T-helper 1 cell (primary cell): Measurements from ENCODE around the gene PPARG.
"Not testable (repeated sequence)": the region's sequence is repeated elsewhere in the genome, so short reads cannot be mapped to it uniquely, and the experiment has no call there.

Experiments
- DNase-seq, 5 donors: peaks; one replicate each; pipeline ENCODE4 v3.0.0-alpha.2; 2012 to 2020

PPARG gene

GRCh38 chr3:12381199-12381598 is 92.3 kb downstream of the PPARG start:
- no peak for DNase-seq

DNA sequence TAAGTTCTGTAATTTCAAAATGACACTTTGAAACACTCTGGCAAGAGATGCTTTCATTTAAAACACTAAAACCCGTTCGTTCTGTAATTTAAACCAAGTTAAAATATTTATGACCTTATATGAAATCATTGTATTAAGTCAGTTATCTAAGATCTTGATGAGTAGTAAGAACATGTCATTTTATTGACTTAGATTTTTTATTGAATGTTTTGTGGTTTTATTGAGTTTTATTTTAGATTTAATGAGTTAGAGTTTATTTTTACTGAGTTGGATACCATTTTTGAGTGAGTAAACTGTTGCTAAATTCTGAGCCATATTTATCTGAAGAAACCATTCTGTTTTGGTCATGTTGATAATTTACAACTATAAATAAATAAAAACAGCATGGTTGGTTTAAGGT is 94.3 kb downstream of the PPARG start:
- DNase-seq: no peak

DNA sequence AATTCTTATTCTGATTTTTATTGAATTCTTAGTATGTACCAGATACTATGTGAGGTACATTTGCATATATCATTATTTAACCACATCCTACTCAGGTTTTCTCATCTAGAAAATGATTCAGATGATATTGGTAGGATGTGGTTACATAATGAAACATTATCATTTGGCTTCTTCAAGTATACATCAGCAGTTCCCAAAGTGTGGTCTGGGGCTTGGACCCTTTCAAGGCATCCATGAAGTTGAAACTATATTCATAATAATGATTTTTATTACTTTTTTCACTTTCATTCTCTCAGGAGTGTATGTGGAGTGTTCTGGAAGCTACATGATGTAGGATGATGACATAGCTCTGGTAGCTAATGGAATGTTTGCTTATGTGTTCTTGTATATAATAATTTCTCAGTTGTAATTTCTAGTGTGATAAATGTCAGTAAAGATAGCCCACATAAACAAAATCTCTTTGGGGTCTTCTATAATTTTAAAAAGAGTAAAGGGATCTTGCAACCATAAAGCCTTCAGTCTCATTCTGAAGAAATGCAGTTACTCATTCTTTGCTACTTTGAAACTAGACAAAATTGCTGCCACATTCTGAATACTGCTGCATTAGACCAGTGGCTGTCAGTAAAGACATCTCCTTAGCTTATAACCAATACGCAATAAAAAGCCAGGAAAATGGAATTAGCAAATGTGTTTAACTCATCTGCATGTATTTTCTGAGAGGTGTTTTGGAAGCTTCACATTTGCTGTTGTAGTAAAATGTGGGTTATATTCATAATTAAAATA is 95.8 kb downstream of the PPARG start:
- DNase-seq: peak in 1 of 5 donors; percentile 45

- not testable (repeated sequence) for DNase-seq
Observed at GRCh38 chr3:12386514-12387291, 97.8 kb downstream of the PPARG start.

- no peak for DNase-seq
Observed at GRCh38 chr3:12388185-12388584, 99.3 kb downstream of the PPARG start.

DNA sequence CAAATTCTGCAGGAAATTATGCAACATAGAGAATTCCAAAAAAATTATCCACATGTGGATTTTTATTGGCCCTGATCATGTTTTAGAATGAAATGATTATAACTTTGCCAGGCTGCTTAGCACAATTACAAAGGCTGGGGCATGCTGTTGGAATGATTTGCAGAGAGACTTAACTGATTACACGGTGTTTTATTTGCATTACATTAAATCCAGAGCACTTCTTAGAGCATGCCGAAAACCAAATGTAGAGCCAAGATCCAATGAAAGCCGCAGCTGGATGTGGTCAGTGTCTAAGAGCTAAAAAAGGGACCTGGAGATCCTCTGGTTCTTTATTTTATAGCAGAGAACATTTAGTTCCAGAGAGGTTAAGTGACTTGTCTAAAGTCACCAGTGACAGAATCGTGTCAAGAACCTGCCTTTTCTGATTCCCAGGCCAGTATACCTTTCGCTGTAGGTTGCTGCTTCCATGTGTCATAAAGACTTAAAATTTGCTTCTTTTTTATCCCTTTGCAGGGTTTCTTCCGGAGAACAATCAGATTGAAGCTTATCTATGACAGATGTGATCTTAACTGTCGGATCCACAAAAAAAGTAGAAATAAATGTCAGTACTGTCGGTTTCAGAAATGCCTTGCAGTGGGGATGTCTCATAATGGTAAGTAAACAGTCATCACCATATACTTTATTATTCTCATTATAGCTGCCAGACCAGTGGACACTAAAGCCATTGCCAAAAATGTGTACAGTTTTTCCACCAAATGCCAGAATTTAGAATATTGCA is 103.4 kb downstream of the PPARG start:
- DNase-seq: no peak

GRCh38 chr3:12393894-12394293 is 105.0 kb downstream of the PPARG start:
- peak in 1 of 5 donors; percentile 9 for DNase-seq

- DNase-seq: no peak
Observed at GRCh38 chr3:12394569-12395271, 105.8 kb downstream of the PPARG start.

DNA sequence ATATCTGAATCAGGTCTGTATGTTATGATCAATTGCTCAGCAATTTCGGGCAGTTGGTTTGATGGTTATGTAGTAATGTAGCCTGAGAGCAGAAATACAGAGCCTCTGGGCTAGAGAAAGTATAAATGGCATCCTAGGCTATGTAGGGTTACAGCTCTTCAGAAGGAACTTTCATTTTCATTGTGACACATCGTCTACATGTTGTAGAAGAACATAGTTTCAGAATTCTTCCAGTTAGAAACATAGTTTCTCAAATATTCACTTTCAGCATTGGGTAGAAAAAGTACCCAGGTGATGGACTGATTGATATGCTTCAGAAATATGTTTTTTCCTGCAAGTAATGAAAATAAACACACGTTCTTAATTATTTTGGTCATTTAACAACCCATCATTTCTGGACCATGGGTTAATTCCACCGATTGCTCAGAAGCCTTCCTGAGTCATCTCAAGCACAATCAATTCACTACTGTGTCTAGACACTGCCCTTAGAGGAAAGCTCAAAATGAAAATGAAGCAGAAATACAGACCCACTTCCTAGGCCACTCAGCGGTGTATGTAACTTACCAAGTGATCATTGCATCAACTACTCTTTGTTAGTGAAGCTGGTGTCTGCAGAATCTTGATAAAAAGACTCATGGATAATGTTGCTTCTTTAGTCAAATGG is 106.6 kb downstream of the PPARG start:
- peak in 1 of 5 donors; percentile 81 for DNase-seq

DNA sequence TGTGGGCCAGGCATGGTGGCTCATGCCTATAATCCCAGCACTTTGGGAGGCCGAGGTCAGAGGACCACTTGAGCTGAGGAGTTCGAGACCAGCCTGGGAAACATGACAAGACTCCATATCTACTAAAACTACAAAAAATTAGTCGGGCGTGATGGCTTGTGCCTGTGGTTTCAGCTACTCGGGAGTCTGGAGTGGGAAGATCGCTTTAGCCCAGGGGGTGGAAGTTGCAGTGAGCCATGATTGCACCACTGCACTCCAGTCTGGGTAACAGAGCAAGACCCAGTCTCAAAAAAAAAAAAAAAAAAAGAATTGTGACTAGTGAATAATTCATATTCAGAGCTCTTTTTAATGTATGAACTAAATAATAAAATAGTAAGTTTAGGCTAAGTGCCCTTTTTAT is 107.6 kb downstream of the PPARG start:
- no peak for DNase-seq

- no peak for DNase-seq
Observed at GRCh38 chr3:12399226-12399625, 110.4 kb downstream of the PPARG start.

GRCh38 chr3:12400616-12401194 is 111.8 kb downstream of the PPARG start:
- DNase-seq: no peak

GRCh38 chr3:12401208-12401607 is 112.3 kb downstream of the PPARG start:
- no peak for DNase-seq

DNA sequence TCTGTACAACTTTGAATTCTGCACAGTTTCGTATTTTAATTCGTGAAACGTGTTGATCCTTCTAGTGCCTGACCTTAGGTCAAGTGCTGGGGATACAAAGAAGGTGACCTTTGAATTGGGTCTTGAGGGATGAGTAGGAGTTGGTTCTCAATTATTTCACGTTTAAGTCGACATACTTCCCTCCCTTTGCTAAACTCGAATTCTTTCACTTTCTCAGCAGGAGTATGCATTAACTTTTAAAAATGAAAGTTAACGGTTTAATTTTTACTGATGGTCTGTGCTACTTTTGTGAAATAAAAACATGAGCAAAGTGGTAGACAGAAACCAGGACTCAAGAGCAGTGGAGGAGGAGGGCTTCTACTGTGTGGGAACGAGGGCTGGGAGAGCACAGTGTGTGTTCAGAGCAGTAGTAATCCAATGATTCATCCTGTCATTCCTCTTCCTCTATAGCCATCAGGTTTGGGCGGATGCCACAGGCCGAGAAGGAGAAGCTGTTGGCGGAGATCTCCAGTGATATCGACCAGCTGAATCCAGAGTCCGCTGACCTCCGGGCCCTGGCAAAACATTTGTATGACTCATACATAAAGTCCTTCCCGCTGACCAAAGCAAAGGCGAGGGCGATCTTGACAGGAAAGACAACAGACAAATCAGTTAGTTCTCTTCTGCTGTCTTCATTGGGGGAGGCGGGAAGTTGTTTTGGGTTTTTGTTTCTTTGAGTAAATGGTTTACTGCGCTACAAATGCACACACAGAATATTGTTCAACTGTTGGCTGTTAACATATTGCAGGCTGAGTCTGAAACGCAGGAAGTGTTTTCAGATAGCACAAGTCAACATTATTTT is 116.8 kb downstream of the PPARG start:
- no peak for DNase-seq

DNA sequence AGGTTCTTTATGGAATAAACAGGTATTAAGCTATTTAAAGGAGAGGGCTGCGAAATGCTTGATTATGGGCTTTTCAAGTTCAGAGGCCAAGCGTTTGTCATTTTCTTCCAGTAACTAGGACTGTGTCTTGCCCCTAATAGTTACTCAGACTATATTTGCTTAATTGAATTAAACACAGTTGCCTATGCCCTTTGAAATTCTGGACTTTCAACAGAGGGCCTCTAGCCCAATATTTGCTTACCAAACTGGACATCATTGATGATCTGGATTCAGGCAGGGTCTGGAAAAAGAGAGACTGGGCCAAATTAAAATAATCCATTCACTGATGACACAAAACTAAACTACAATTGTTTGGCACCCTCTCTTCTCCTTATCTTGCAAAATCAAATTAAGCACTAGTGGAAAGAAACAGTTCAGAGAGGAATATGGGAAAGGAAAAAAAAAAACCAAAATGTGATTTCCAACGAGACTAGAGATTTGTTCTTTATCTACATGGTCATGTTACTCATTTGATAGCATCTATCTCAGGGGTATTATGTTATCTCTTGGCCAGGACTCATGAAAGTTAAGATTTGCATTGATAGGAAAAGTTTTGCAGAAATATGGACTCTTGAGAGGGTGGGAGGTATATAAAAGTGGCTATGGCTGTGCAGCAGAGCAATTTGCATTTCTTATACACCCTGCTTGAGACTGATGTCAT is 120.3 kb downstream of the PPARG start:
- no peak for DNase-seq

- no peak for DNase-seq
Observed at GRCh38 chr3:12409684-12410596, 121.1 kb downstream of the PPARG start.

- DNase-seq: no peak
Observed at GRCh38 chr3:12413721-12414255, 124.9 kb downstream of the PPARG start.

- DNase-seq: no peak
Observed at GRCh38 chr3:12415014-12415680, 126.3 kb downstream of the PPARG start.
